ENCODE measurements around the gene SEMA3C.

The SEMA3C gene

DNA sequence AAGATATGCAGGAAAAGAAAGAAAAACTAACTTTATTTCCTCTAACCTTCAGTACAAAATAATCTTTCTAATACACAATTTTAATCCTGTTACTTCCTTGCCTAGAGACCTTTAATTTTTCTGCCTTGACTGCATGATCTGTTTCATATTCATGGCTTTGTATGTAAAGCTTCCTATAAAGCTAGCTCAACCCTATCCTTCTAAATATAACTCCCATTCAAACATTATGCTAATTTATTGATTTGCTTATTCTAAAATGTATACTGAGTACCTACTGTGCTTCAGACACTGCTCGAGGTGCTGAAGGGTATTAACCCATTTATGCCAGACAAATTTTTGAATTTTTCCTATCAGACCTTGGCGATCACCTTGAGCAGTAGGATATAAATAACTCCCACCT, 47.6 kb downstream of the SEMA3C start:
- Histone ChIP-seq H3K27me3 (ENCODE audit: insufficient read depth, low read length, poor library complexity, severe bottlenecking) (no peaks in the 10 kb centered on the region), H3K9me2 (replicated peaks; ENCODE audit: low read depth, low read length) (no peaks in the 10 kb centered on the region), H3F3A (ENCODE audit: low read depth) (no peaks in the 10 kb centered on the region), H3K4me3 (ENCODE audit: low read length, poor library complexity, severe bottlenecking) (no peak overlapping the region), H3K4me2 (ENCODE audit: low read depth, low read length, poor library complexity, severe bottlenecking) (no peak overlapping the region), H3K9ac (ENCODE audit: low read depth, low read length, poor library complexity, severe bottlenecking) (no peak overlapping the region), H3K9me3 (ENCODE audit: insufficient read depth, low read depth, low read length) (no peaks in the 10 kb centered on the region), H3K36me3 (ENCODE audit: insufficient read depth, low read length) (no peaks in the 10 kb centered on the region), H4K20me1 (ENCODE audit: insufficient read depth, low read length, poor library complexity, severe bottlenecking) (no peaks in the 10 kb centered on the region), H3K79me2 (ENCODE audit: insufficient read depth, low read length) (no peaks in the 10 kb centered on the region), H3K4me1 (ENCODE audit: insufficient read depth, low read length, poor library complexity, severe bottlenecking) (no peaks in the 10 kb centered on the region), H2AFZ (ENCODE audit: low read length) (no peak overlapping the region)
- TF ChIP-seq, protein P1, sequence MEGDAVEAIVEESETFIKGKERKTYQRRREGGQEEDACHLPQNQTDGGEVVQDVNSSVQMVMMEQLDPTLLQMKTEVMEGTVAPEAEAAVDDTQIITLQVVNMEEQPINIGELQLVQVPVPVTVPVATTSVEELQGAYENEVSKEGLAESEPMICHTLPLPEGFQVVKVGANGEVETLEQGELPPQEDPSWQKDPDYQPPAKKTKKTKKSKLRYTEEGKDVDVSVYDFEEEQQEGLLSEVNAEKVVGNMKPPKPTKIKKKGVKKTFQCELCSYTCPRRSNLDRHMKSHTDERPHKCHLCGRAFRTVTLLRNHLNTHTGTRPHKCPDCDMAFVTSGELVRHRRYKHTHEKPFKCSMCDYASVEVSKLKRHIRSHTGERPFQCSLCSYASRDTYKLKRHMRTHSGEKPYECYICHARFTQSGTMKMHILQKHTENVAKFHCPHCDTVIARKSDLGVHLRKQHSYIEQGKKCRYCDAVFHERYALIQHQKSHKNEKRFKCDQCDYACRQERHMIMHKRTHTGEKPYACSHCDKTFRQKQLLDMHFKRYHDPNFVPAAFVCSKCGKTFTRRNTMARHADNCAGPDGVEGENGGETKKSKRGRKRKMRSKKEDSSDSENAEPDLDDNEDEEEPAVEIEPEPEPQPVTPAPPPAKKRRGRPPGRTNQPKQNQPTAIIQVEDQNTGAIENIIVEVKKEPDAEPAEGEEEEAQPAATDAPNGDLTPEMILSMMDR (conservative IDR thresholded peaks at IDR 0.05; ENCODE audit: low read length): no peak
- TF ChIP-seq EZH2phosphoT487 (IDR thresholded peaks at IDR 0.05; ENCODE audit: borderline replicate concordance): no peak

DNA sequence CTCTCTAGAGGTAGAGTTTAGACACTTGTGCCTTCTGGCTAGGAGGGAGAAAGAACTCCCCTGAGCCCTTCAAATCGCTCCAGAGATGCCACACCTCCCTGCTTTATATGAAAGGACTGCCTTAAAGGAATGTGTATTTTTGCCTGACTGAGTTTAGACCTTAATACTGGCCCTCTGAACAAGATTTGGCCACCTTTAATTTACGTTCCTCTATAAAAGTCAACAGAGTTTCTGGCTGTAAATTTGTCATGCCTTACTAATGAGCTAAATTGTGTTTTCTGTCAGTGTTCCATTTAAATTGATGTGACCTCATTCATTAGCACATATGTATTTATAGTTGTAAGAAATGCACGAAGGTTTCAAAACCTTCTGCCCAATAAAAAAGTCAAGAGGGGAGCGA, 48.0 kb downstream of the SEMA3C start:
- Histone ChIP-seq H3K9ac (ENCODE audit: low read depth, low read length, poor library complexity, severe bottlenecking) (no peak overlapping the region), H3K9me3 (ENCODE audit: insufficient read depth, low read depth, low read length) (no peaks in the 10 kb centered on the region), H3F3A (ENCODE audit: low read depth) (no peaks in the 10 kb centered on the region), H3K79me2 (ENCODE audit: insufficient read depth, low read length) (no peaks in the 10 kb centered on the region), H3K4me1 (ENCODE audit: insufficient read depth, low read length, poor library complexity, severe bottlenecking) (no peaks in the 10 kb centered on the region), H3K27me3 (ENCODE audit: insufficient read depth, low read length, poor library complexity, severe bottlenecking) (no peaks in the 10 kb centered on the region), H3K36me3 (ENCODE audit: insufficient read depth, low read length) (no peaks in the 10 kb centered on the region), H3K4me2 (ENCODE audit: low read depth, low read length, poor library complexity, severe bottlenecking) (no peak overlapping the region), H4K20me1 (ENCODE audit: insufficient read depth, low read length, poor library complexity, severe bottlenecking) (no peaks in the 10 kb centered on the region), H2AFZ (ENCODE audit: low read length) (no peak overlapping the region), H3K4me3 (ENCODE audit: low read length, poor library complexity, severe bottlenecking) (no peak overlapping the region), H3K9me2 (replicated peaks; ENCODE audit: low read depth, low read length) (no peaks in the 10 kb centered on the region)
- TF ChIP-seq, protein P1 (conservative IDR thresholded peaks at IDR 0.05; ENCODE audit: low read length): no peak
- TF ChIP-seq EZH2phosphoT487 (IDR thresholded peaks at IDR 0.05; ENCODE audit: borderline replicate concordance): no peak

DNA sequence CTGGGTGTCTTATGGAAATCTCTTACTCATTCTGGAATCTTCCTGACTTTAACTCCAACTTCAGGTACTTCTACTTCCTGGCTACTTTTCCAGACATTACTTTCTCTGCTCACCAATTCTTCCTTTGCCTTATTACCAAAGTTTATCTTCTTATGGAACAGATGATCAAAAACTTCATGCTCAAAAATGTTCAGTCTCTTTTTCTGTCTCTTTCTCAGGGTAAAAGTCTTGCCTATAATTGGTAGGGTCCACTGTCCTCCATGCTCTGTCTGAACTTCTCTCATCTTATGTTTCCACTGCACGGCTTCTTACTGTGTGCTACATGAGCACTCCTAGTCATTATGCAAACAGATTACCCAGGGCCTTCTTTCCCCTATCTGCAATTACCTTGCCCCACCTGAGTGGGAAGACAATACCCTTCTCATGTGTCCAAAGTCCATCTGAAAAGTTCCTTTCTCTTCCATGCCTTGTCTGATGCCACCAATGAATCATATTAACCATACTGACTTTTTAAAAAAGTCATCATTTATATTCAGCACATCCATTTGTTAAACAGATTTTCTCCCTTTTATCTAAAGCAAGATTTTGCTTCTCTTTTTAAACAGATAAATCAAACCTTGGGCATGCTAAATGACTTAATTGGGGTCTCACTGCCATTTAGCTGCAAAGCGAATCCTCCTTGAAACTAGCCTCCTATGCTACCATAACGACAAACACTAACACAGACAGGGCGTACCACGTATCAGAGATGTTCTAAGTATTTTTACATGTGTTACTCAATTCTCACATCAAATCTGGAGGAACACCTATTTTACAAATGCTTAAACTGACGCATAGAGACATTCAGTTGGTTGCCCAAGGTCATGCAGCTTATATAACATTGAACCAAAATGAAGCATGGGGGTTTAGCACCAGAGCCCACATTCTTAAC, 48.8 kb downstream of the SEMA3C start:
- TF ChIP-seq EZH2phosphoT487 (IDR thresholded peaks at IDR 0.05; ENCODE audit: borderline replicate concordance): no peak
- TF ChIP-seq, protein P1 (conservative IDR thresholded peaks at IDR 0.05; ENCODE audit: low read length): no peak
- no peaks in the 10 kb centered on the region for H3K9me2 ChIP-seq (replicated peaks; ENCODE audit: low read depth, low read length)
- no peak overlapping the region for H3K4me3 ChIP-seq (ENCODE audit: low read length, poor library complexity, severe bottlenecking)
- no peak overlapping the region for H3K9ac ChIP-seq (ENCODE audit: low read depth, low read length, poor library complexity, severe bottlenecking)
- no peak overlapping the region for H3K4me2 ChIP-seq (ENCODE audit: low read depth, low read length, poor library complexity, severe bottlenecking)
- no peaks in the 10 kb centered on the region for H3K9me3 ChIP-seq (ENCODE audit: insufficient read depth, low read depth, low read length)
- H3K4me1 ChIP-seq (ENCODE audit: insufficient read depth, low read length, poor library complexity, severe bottlenecking): no peaks in the 10 kb centered on the region
- H4K20me1 ChIP-seq (ENCODE audit: insufficient read depth, low read length, poor library complexity, severe bottlenecking): no peaks in the 10 kb centered on the region
- H3K27me3 ChIP-seq (ENCODE audit: insufficient read depth, low read length, poor library complexity, severe bottlenecking): no peaks in the 10 kb centered on the region
- H3K36me3 ChIP-seq (ENCODE audit: insufficient read depth, low read length): no peaks in the 10 kb centered on the region
- no peak overlapping the region for H2AFZ ChIP-seq (ENCODE audit: low read length)
- H3K79me2 ChIP-seq (ENCODE audit: insufficient read depth, low read length): no peaks in the 10 kb centered on the region
- no peaks in the 10 kb centered on the region for H3F3A ChIP-seq (ENCODE audit: low read depth)

All from Loucy (cell line).